Measurements from ENCODE around the gene ZNF304.
A peak's percentile ranks its signal among the peaks of the same experiment; 100 is the strongest.
"Not testable (repeated sequence)": the region's sequence is repeated elsewhere in the genome, so short reads cannot be mapped to it uniquely, and the experiment has no call there.

Gene ZNF304

DNA sequence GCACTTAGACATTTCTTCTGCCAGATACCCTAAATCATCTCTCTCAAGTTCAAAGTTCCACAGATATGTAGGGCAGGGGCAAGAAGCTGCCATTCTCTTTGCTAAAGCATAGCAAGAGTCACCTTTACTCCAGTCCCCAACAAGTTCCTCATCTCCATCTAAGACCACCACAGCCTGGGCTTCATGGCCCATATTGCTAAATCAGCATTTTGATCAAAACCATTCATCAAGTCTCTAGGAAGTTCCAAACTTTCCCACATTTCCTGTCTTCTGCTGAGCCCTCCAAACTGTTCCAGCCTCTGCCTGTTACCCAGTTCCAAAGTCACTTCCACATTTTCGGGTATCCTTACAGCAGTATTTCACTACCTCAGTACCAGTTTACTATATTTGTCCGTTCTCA is 23.6 kb downstream of the ZNF304 start:
- Mint-ChIP-seq H3K9me3 (peaks cover 73% of the 10 kb centered on the region), H3K36me3 (ENCODE audit: low read depth) (peaks cover 67% of the 10 kb centered on the region)
- not testable (repeated sequence) for H3K27ac Mint-ChIP-seq; H3K4me1 Mint-ChIP-seq (ENCODE audit: low read depth); H3K27me3 Mint-ChIP-seq (ENCODE audit: low read depth); DNase-seq (ENCODE audit: low spot score); H3K4me3 Mint-ChIP-seq

DNA sequence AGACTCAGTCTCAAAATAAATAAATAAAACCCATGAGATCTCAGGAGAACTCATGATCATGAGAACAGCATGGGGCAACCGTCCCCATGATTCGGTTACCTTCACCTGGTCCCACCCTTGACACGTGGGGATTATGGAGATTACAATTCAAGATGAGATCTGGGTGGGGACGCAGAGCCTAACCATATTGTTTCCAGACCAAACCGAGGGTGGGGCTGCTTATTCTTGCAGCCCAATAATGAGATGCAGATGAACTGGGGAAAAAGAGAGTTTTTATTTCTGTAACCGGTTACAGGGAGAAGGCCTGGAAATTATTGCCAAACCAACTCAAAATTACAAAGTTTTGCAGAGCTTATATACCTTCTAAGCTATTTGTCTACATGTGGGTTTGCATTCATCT is 25.1 kb downstream of the ZNF304 start:
- peaks cover 82% of the 10 kb centered on the region for H3K9me3 Mint-ChIP-seq
- DNase-seq (ENCODE audit: low spot score): no peak
- no peaks in the 10 kb centered on the region for H3K27me3 Mint-ChIP-seq (ENCODE audit: low read depth)
- peaks cover 60% of the 10 kb centered on the region for H3K36me3 Mint-ChIP-seq (ENCODE audit: low read depth)
- H3K4me1 Mint-ChIP-seq (ENCODE audit: low read depth): no peaks in the 10 kb centered on the region
- H3K4me3 Mint-ChIP-seq: no peak overlapping the region
- H3K27ac Mint-ChIP-seq: no peak overlapping the region

DNA sequence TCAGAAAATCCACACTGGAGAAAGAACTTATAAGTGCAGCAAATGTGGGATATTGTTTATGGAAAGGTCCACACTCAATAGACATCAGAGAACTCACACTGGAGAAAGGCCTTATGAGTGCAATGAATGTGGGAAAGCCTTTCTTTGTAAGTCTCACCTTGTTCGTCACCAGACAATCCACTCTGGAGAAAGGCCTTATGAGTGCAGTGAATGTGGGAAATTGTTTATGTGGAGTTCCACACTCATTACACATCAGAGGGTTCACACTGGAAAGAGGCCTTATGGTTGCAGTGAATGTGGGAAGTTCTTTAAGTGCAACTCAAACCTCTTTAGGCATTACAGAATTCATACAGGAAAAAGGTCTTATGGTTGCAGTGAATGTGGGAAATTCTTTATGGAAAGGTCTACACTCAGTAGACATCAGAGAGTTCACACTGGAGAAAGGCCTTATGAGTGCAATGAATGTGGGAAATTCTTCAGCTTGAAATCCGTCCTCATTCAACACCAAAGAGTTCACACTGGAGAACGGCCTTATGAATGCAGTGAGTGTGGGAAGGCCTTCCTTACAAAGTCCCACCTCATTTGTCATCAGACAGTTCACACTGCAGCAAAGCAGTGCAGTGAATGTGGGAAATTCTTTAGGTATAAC is 26.6 kb downstream of the ZNF304 start:
- no peak overlapping the region for H3K4me3 Mint-ChIP-seq
- H3K9me3 Mint-ChIP-seq: peaks cover 75% of the 10 kb centered on the region
- no peaks in the 10 kb centered on the region for H3K27me3 Mint-ChIP-seq (ENCODE audit: low read depth)
- H3K4me1 Mint-ChIP-seq (ENCODE audit: low read depth): no peaks in the 10 kb centered on the region
- no peak overlapping the region for H3K27ac Mint-ChIP-seq
- H3K36me3 Mint-ChIP-seq (ENCODE audit: low read depth): peaks cover 47% of the 10 kb centered on the region
- no peak for DNase-seq (ENCODE audit: low spot score)

DNA sequence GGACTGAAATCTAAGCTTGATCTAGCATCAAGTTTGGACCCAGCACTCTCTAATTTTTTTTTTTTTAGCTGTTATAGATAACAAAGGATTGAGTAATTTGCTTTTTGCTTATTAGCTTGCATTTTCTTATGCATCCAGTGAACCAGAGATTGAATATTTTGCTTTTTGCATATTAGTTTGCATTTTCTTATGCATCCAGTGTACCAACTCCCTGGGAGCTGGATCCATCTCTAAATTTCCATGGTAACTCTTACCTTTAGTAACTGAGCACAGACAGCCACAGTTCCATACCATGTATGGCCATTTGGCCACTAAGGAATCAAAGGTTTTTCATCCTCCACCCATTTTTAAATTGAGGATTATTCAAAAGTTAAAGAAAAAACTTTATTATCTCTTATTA is 29.9 kb downstream of the ZNF304 start:
- no peaks in the 10 kb centered on the region for H3K27me3 Mint-ChIP-seq (ENCODE audit: low read depth)
- H3K4me3 Mint-ChIP-seq: no peak overlapping the region
- peaks cover 65% of the 10 kb centered on the region for H3K9me3 Mint-ChIP-seq
- DNase-seq (ENCODE audit: low spot score): no peak
- H3K27ac Mint-ChIP-seq: no peak overlapping the region
- no peaks in the 10 kb centered on the region for H3K4me1 Mint-ChIP-seq (ENCODE audit: low read depth)
- peaks cover 26% of the 10 kb centered on the region for H3K36me3 Mint-ChIP-seq (ENCODE audit: low read depth)

DNA sequence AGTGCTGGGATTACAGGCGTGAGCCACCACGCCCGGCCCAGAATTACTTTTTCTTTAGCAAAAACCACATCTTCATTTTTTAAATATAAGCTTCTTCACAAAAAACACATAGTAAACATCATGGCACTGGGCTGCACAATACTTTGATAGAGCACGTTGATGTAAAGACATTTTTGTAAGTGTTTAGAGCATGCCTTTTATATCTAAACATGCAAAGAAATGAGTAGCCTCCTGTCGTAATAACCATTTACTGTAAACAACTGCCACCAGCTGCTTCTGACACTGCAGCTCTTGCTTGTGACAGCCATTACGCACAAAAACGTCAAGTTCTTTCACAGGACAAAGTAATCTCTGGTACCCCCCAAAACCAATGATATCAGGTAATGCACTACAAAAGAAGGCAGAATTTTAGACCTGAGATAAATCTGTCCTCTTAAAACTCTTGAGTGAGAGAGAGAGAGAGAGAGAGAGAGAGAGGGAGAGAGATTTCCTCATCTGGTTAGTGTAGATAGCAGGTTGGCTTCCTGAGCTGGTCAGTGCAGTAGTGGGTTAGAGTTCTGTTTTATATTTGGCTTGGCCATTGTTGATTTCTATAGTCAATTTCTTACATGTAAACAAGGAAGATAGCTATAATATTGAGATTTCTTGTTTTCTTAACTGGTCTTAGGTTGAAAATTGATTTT is 31.9 kb downstream of the ZNF304 start:
- no peak for DNase-seq (ENCODE audit: low spot score)
- H3K4me3 Mint-ChIP-seq: no peak overlapping the region
- peaks cover 12% of the 10 kb centered on the region for H3K36me3 Mint-ChIP-seq (ENCODE audit: low read depth)
- no peak overlapping the region for H3K27ac Mint-ChIP-seq
- no peaks in the 10 kb centered on the region for H3K27me3 Mint-ChIP-seq (ENCODE audit: low read depth)
- peaks cover 62% of the 10 kb centered on the region for H3K9me3 Mint-ChIP-seq
- H3K4me1 Mint-ChIP-seq (ENCODE audit: low read depth): no peaks in the 10 kb centered on the region

DNA sequence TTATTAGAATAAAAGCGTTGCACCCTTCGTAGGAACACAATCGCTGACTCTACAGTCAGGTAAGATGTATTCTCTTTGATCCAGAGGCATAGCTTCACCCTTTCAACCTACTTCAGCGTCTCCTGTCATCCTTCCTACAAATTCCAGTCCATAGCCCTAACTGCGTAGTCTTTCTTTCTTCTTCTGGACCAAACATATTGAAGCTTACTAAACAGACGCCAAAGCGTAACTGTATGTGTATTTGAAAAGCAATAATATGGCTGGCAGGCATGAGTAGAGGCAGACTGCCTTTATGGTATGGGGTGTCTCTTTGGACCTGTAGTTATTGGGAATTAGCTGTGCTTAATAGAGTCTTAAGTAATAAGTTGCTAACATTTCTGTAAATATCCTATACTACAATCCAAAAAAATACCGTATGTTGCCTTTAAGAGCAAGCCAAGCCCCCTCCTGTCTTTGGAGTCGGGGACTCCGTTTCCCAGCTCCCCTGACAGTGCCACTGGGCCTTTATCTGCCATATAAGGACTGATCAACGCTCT is 38.2 kb downstream of the ZNF304 start:
- H3K9me3 Mint-ChIP-seq: peaks cover 54% of the 10 kb centered on the region
- H3K4me1 Mint-ChIP-seq (ENCODE audit: low read depth): peaks cover 18% of the 10 kb centered on the region
- H3K27me3 Mint-ChIP-seq (ENCODE audit: low read depth): no peaks in the 10 kb centered on the region
- no peak for DNase-seq (ENCODE audit: low spot score)
- H3K27ac Mint-ChIP-seq: peak overlapping the region; percentile 97
- H3K4me3 Mint-ChIP-seq: peak overlapping the region; percentile 95
- H3K36me3 Mint-ChIP-seq (ENCODE audit: low read depth): peaks cover 36% of the 10 kb centered on the region

DNA sequence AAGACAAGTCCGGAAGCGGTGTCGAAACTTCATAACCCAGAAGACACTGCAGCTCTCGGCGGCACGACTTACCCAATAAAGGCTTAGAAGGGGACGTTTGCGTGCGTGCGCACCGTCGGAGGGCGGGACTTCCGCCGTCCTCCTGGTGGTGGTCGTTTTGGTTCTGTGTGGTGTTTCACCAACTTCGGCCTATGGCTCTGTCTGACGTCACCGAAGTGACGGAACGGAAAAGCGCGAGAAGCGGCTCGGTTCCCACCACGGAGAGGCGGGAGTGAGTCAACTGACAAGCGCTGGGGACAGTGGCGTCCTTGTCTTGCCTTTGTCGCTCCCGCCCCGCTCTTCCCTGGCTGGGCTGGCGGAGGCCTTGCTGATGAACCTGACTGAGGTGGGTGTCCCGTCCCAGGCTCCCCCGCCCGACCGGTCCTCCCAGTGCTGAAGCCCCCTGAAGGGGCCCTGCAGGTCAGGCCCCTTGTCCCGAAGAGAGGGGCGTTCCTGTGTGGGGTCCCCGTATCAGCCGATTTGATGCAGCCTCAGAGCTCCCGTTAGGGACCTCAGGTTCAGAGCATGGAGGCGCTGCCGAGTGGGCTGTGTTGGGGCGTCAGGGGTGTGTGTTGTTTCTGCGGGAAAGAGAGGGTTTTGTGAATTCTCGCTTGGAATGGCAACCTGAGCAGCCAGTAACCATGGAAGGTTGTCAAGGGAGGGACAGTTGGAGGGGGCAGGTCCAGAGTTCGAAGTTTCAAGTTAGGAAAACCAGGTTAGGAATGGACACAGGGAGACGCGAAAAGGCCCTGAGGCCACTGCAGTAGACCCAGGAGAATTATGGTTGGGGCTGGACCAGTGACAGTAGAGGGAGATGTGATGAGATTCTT is 38.9 kb downstream of the ZNF304 start, which contains the start of gene ZNF548:
Gene ZNF548, plus strand, starts transcription at position 125 of the 869 bp plus-strand sequence. Its CDS starts 246 bp downstream, at position 371.
- Mint-ChIP-seq H3K4me3 (peak within 1 kb of the TSS; percentile 95), H3K36me3 (ENCODE audit: low read depth) (peaks cover 43% of the 10 kb centered on the region), H3K9me3 (peaks cover 57% of the 10 kb centered on the region), H3K27ac (peak within 1 kb of the TSS; percentile 97), H3K27me3 (ENCODE audit: low read depth) (no peaks in the 10 kb centered on the region), H3K4me1 (ENCODE audit: low read depth) (peaks cover 19% of the 10 kb centered on the region)
- peak; percentile 95 for DNase-seq (ENCODE audit: low spot score)

DNA sequence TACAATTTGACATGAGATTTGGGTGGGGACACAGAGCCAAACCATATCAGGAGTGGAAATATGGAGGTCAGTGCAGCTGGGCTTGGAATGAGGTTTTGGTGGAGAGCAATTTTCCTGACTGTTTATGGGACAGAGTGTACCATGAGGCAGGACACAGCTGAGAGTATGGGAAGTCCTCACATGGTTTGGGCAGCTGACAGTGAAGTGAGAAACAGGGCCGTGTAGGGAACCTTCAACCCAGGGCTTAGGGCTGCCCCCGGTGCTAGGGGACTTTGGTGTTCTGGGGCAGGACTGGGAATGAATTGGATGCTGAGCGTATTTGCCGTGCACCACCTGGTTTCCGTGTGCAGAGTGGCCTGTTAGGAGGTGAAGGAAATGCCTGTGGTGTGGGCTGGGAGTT is 44.6 kb downstream of the ZNF304 start:
- no peak for DNase-seq (ENCODE audit: low spot score)
- Mint-ChIP-seq H3K4me1 (ENCODE audit: low read depth) (peaks cover 8% of the 10 kb centered on the region), H3K27ac (no peak overlapping the region), H3K9me3 (peaks cover 68% of the 10 kb centered on the region), H3K4me3 (no peak overlapping the region), H3K27me3 (ENCODE audit: low read depth) (no peaks in the 10 kb centered on the region), H3K36me3 (ENCODE audit: low read depth) (peaks cover 85% of the 10 kb centered on the region)

DNA sequence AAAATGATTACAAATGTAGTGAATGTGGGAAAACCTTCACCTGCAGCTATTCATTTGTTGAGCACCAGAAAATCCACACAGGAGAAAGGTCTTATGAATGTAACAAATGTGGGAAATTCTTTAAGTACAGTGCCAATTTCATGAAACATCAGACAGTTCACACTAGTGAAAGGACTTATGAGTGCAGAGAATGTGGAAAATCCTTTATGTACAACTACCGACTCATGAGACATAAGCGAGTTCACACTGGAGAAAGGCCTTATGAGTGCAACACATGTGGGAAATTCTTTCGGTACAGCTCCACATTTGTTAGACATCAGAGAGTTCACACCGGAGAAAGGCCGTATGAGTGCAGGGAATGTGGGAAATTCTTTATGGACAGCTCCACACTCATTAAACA is 47.8 kb downstream of the ZNF304 start:
- H3K27me3 Mint-ChIP-seq (ENCODE audit: low read depth): no peaks in the 10 kb centered on the region
- H3K4me3 Mint-ChIP-seq: no peak overlapping the region
- H3K27ac Mint-ChIP-seq: no peak overlapping the region
- peaks cover 69% of the 10 kb centered on the region for H3K36me3 Mint-ChIP-seq (ENCODE audit: low read depth)
- H3K4me1 Mint-ChIP-seq (ENCODE audit: low read depth): peaks cover 2% of the 10 kb centered on the region
- H3K9me3 Mint-ChIP-seq: peaks cover 82% of the 10 kb centered on the region
- no peak for DNase-seq (ENCODE audit: low spot score)

DNA sequence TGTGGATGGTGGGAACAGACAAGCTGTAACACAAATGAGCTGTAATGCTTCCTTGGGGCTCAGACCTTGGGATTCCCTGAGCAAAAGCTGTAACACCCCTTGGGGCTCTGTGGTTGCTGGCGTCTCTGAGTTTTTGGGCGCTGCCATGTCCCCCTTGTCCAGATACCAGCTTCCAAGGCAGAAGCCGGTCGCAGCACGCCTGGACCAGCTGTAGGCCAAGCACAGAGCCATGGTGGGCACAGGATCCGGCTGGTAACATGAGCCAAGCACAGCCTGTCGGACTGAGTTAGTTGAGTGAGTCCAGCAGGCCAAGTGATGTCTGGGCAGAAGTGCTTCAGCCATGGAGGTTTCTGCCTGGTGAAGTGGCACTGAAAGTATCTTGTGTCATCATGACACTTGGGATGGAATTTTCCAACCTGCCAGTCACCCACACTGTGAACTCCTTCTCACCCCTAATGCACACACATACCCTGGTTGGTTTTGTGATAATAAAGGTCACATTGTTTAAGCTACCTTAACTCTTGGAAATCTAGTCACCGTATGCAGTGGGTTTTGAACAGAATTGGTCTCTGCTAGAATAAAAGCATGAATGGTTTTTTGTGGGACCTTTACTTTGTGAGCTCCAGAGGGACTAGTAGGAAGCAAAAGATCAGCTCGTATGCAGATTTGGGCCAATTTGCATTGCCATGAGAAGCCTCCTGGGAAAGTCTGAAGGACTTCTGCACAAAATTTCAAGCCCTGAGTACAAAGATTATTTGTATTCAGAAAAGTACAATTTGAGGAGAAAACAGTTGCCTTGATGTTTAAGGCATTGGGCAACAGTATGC is 52.9 kb downstream of the ZNF304 start:
- peaks cover 18% of the 10 kb centered on the region for H3K36me3 Mint-ChIP-seq (ENCODE audit: low read depth)
- no peak overlapping the region for H3K4me3 Mint-ChIP-seq
- H3K27ac Mint-ChIP-seq: no peak overlapping the region
- peaks cover 4% of the 10 kb centered on the region for H3K4me1 Mint-ChIP-seq (ENCODE audit: low read depth)
- H3K27me3 Mint-ChIP-seq (ENCODE audit: low read depth): no peaks in the 10 kb centered on the region
- H3K9me3 Mint-ChIP-seq: peaks cover 39% of the 10 kb centered on the region
- no peak for DNase-seq (ENCODE audit: low spot score)

DNA sequence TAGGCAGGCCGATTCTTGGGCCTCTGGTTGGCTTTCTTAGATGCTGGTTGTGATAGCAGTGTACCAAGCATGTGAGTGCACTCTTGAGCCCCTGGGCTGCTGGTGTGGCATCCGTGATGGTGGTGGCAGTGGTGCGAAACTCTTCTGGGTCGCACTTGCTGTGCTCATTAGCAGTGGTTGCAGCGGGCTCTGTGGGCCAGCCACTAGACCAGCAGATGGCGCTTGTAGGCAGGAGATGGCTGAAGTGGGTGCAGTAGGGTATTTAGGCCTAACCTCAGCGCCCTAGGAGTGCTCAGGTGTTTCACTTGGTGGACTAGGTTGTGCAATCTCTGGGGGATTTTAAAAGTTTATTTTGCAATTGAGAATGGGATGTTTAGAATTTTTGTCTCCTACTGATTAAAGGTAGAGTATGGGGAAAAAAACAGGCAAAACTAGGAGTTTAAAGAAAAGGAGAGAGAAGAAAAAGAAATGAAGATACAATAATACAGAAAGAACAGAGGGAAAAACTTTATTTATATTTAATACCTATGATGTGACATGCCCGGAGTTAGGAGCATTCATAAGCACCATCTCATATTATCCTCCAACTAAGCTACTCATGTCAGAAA is 55.5 kb downstream of the ZNF304 start:
- H3K9me3 Mint-ChIP-seq: peaks cover 29% of the 10 kb centered on the region
- peaks cover 2% of the 10 kb centered on the region for H3K36me3 Mint-ChIP-seq (ENCODE audit: low read depth)
- no peaks in the 10 kb centered on the region for H3K27me3 Mint-ChIP-seq (ENCODE audit: low read depth)
- DNase-seq (ENCODE audit: low spot score): peak; percentile 39
- H3K4me1 Mint-ChIP-seq (ENCODE audit: low read depth): peaks cover 14% of the 10 kb centered on the region
- no peak overlapping the region for H3K4me3 Mint-ChIP-seq
- no peak overlapping the region for H3K27ac Mint-ChIP-seq

Measured in T-helper 2 cell treated with Interferon-gamma antibody and Interleukin-4, amounts not matched to agents 5 μg/mL and 100 μg/mL, for 36 hours (primary cell).